Sciatic nerve (tissue), 2 donors: Measurements from ENCODE around the gene DNAH11. TPM values are rescaled to one million over a fixed set of nuclear protein-coding genes. Genes with fewer than 3 reads are reported as not detected.

Source experiments
- ATAC-seq: fragments of 200-7000 bp; cut with Tn5 transposase; one replicate; pipeline ENCODE4 v1.9.1; 2020; ENCODE audit warnings: mild to moderate bottlenecking, moderate library complexity
- DNase-seq: peaks from one replicate; pipeline ENCODE4 v3.0.0-alpha.2; 2020; ENCODE audit warnings: low spot score
- intact Hi-C: fragments of 100-400 bp; cut with DNase I; formaldehyde crosslinking; loops from one replicate; pipeline ENCODE4 v1.14.2; 2022
- total RNA-seq: library from RNA; stranded (reverse); fragmentation: NEBNext Ultra II Directional; extraction: Animal tissue kit (Norgen Biotek cat#: 25700); gene quantifications from one replicate; pipeline ENCODE4 v1.2.1, GENCODE V29; 2021
- donor health status: DM: no; HTN: no; CAD: no.
- donor health status: DM: no; HTN: no; CAD: no.

The DNAH11 gene
- total RNA-seq, 1 donor from 2014 or later = 0.49 TPM

GRCh38 chr7:21754963-21755362 is 212.1 kb downstream of the DNAH11 start:
- no peak for ATAC-seq
- intact Hi-C loops = no loop called here
- DNase-seq = no peak

- intact Hi-C loops = no loop called here
- DNase-seq (no peak), ATAC-seq (no peak)
Observed at GRCh38 chr7:21757537-21758282, 214.9 kb downstream of the DNAH11 start.

- intact Hi-C loops = no loop called here
- ATAC-seq = no peak
- no peak for DNase-seq
Observed at GRCh38 chr7:21758286-21758685, 215.4 kb downstream of the DNAH11 start.

GRCh38 chr7:21762469-21762868 is 219.6 kb downstream of the DNAH11 start:
- intact Hi-C loops = no loop called here
- no peak for ATAC-seq
- no peak for DNase-seq

- DNase-seq (no peak), ATAC-seq (no peak)
- intact Hi-C loops = no loop called here
Observed at GRCh38 chr7:21763818-21764217, 221.0 kb downstream of the DNAH11 start.

- intact Hi-C loops = no loop called here
- no peak for DNase-seq
- ATAC-seq = no peak
Observed at GRCh38 chr7:21766218-21766617, 223.4 kb downstream of the DNAH11 start.

GRCh38 chr7:21767300-21767900 is 224.6 kb downstream of the DNAH11 start:
- no peak for ATAC-seq
- no peak for DNase-seq
- intact Hi-C loops = no loop called here

GRCh38 chr7:21768279-21768678 is 225.4 kb downstream of the DNAH11 start:
- no peak for DNase-seq
- no peak for ATAC-seq

GRCh38 chr7:21771266-21771665 is 228.4 kb downstream of the DNAH11 start:
- DNase-seq = no peak
- intact Hi-C loops = no loop called here
- ATAC-seq = no peak

More at GRCh38 chr7:21768279-21768678, 225.4 kb downstream of the DNAH11 start:
- intact Hi-C loops = no loop called here

- ATAC-seq = no peak
- intact Hi-C loops = no loop called here
Observed at GRCh38 chr7:21771906-21772610, 229.2 kb downstream of the DNAH11 start.

GRCh38 chr7:21773326-21773725 is 230.5 kb downstream of the DNAH11 start:
- intact Hi-C loops = no loop called here
- no peak for ATAC-seq
- DNase-seq = no peak

More at GRCh38 chr7:21771906-21772610, 229.2 kb downstream of the DNAH11 start:
- DNase-seq = no peak

- DNase-seq (no peak), ATAC-seq (no peak)
- intact Hi-C loops = no loop called here
Observed at GRCh38 chr7:21777921-21778320, 235.1 kb downstream of the DNAH11 start.

- DNase-seq = no peak
- intact Hi-C loops = no loop called here
- ATAC-seq = no peak
Observed at GRCh38 chr7:21778953-21779352, 236.1 kb downstream of the DNAH11 start.

GRCh38 chr7:21782996-21783395 is 240.2 kb downstream of the DNAH11 start:
- ATAC-seq (no peak), DNase-seq (no peak)
- intact Hi-C loops = no loop called here

GRCh38 chr7:21784989-21785388 is 242.2 kb downstream of the DNAH11 start:
- no peak for ATAC-seq
- intact Hi-C loops = no loop called here

GRCh38 chr7:21805791-21806190 is 263.0 kb downstream of the DNAH11 start:
- ATAC-seq (no peak), DNase-seq (no peak)
- intact Hi-C loops = no loop called here

More at GRCh38 chr7:21784989-21785388, 242.2 kb downstream of the DNAH11 start:
- DNase-seq = no peak

- intact Hi-C loops = no loop called here
- ATAC-seq (no peak), DNase-seq (no peak)
Observed at GRCh38 chr7:21806388-21806787, 263.5 kb downstream of the DNAH11 start.

- intact Hi-C loops = no loop called here
- no peak for ATAC-seq
- no peak for DNase-seq
Observed at GRCh38 chr7:21819048-21819447, 276.2 kb downstream of the DNAH11 start.

- no peak for ATAC-seq
Observed at GRCh38 chr7:21828841-21829240, 286.0 kb downstream of the DNAH11 start.

GRCh38 chr7:21829731-21830130 is 286.9 kb downstream of the DNAH11 start:
- DNase-seq = no peak
- intact Hi-C loops = no loop called here
- ATAC-seq = no peak

More at GRCh38 chr7:21828841-21829240, 286.0 kb downstream of the DNAH11 start:
- no peak for DNase-seq
- intact Hi-C loops = no loop called here
